NCI-H446 (cell line): Measurements from ENCODE around the gene ADCYAP1.

Source experiments
- DNase-seq, 2 experiments: peaks; one replicate each; lab custom pipeline; 2025; lab: John Stamatoyannopoulos, UW

ADCYAP1 gene

GRCh38 chr18:910247-910646 is 5.6 kb downstream of the ADCYAP1 start:
- DNase-seq: no peak

GRCh38 chr18:911025-911424 is 6.4 kb downstream of the ADCYAP1 start:
- DNase-seq: no peak

GRCh38 chr18:911486-911885 is 6.8 kb downstream of the ADCYAP1 start:
- DNase-seq: no peak

- DNase-seq: no peak
Measured at GRCh38 chr18:916562-916961, 11.9 kb downstream of the ADCYAP1 start.

- no peak for DNase-seq
Measured at GRCh38 chr18:919078-919477, 14.4 kb downstream of the ADCYAP1 start.

- DNase-seq: no peak
Measured at GRCh38 chr18:923144-923866, 18.6 kb downstream of the ADCYAP1 start.

- DNase-seq: no peak
Measured at GRCh38 chr18:924987-925386, 20.3 kb downstream of the ADCYAP1 start.

- DNase-seq: no peak
Measured at GRCh38 chr18:926946-927345, 22.3 kb downstream of the ADCYAP1 start.

- no peak for DNase-seq
Measured at GRCh38 chr18:933082-933481, 28.4 kb downstream of the ADCYAP1 start.

GRCh38 chr18:934518-935133 is 30.0 kb downstream of the ADCYAP1 start:
- no peak for DNase-seq

- no peak for DNase-seq
Measured at GRCh38 chr18:936941-937340, 32.3 kb downstream of the ADCYAP1 start.

- no peak for DNase-seq
Measured at GRCh38 chr18:939166-939565, 34.5 kb downstream of the ADCYAP1 start.

GRCh38 chr18:939958-940357 is 35.3 kb downstream of the ADCYAP1 start:
- DNase-seq: no peak

- no peak for DNase-seq
Measured at GRCh38 chr18:941331-941730, 36.7 kb downstream of the ADCYAP1 start.

GRCh38 chr18:944440-944839 is 39.8 kb downstream of the ADCYAP1 start:
- DNase-seq: no peak

- DNase-seq: no peak
Measured at GRCh38 chr18:949724-950631, 45.3 kb downstream of the ADCYAP1 start.

GRCh38 chr18:950882-951495 is 46.3 kb downstream of the ADCYAP1 start:
- DNase-seq: no peak

- DNase-seq: no peak
Measured at GRCh38 chr18:955384-956066, 50.9 kb downstream of the ADCYAP1 start.

GRCh38 chr18:957829-958228 is 53.2 kb downstream of the ADCYAP1 start:
- no peak for DNase-seq

GRCh38 chr18:959854-960253 is 55.2 kb downstream of the ADCYAP1 start:
- no peak for DNase-seq
